ENCODE data around the gene SATB1. TPM values are rescaled to one million over a fixed set of nuclear protein-coding genes. Genes with fewer than 3 reads are reported as not detected.

SATB1 gene
- total RNA-seq, 1 donor: 23.3 TPM

- no peak for DNase-seq (ENCODE audit: low read depth)
- no peak for TF ChIP-seq CTCF (IDR thresholded peaks at IDR 0.05; ENCODE audit: insufficient read depth, low read length)
- H3K4me3 ChIP-seq (ENCODE audit: low read depth, low read length): no peak overlapping the region
Measured at GRCh38 chr3:18351069-18351628, 74.0 kb downstream of the SATB1 start.

- TF ChIP-seq CTCF (IDR thresholded peaks at IDR 0.05; ENCODE audit: insufficient read depth, low read length): no peak
- H3K4me3 ChIP-seq (ENCODE audit: low read depth, low read length): no peak overlapping the region
- DNase-seq (ENCODE audit: low read depth): no peak
Measured at GRCh38 chr3:18349197-18349798, 75.8 kb downstream of the SATB1 start.

- TF ChIP-seq CTCF (IDR thresholded peaks at IDR 0.05; ENCODE audit: insufficient read depth, low read length): no peak
- DNase-seq (ENCODE audit: low read depth): no peak
- no peak overlapping the region for H3K4me3 ChIP-seq (ENCODE audit: low read depth, low read length)
Measured at GRCh38 chr3:18346097-18346496, 79.0 kb downstream of the SATB1 start.

- TF ChIP-seq CTCF (IDR thresholded peaks at IDR 0.05; ENCODE audit: insufficient read depth, low read length): no peak
- no peak for DNase-seq (ENCODE audit: low read depth)
- no peak overlapping the region for H3K4me3 ChIP-seq (ENCODE audit: low read depth, low read length)
Measured at GRCh38 chr3:18345015-18345367, 80.1 kb downstream of the SATB1 start.

GRCh38 chr3:18344306-18345014 is 80.7 kb downstream of the SATB1 start:
- H3K4me3 ChIP-seq (ENCODE audit: low read depth, low read length): no peak overlapping the region
- DNase-seq (ENCODE audit: low read depth): no peak
- TF ChIP-seq CTCF (IDR thresholded peaks at IDR 0.05; ENCODE audit: insufficient read depth, low read length): no peak

GRCh38 chr3:18343809-18344208 is 81.3 kb downstream of the SATB1 start:
- DNase-seq (ENCODE audit: low read depth): no peak
- no peak overlapping the region for H3K4me3 ChIP-seq (ENCODE audit: low read depth, low read length)
- no peak for TF ChIP-seq CTCF (IDR thresholded peaks at IDR 0.05; ENCODE audit: insufficient read depth, low read length)
